Measurements from ENCODE around the gene DYNLRB2.

The DYNLRB2 gene

DNA sequence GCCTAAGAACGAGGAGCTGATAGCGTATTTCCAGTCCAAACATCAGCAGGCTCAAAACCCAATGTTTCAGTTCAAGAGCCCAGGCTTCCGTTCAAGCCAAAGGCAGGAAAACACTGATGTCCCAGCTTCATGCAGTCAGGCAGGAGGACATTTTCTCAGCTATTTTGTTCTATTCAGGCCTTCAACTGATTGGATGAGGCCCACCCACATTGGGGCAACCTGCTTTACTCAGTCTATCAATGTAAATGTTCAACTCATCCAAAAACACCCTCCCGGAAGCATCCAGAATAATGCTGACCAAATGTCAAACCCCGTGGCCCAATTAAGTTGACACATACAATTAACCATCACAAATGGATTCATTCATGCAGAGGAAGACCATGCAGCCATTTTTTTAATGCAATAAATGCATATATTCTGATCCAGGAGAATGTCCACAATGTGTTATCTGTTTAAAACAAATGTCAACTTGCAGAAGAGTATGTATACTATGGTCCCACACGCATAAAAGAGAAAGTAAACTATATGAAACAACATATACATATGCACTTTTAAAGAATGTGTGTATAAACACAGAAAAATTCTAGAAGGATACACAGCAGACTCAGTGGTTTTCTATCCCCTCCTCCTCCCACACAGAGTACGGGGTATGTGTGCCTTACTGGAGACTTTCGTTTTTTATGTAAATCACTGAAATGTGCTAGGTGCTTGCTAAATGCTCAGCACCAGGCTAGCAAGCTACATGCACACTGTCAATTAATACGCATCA is 28.8 kb upstream of the DYNLRB2 start:
- DNase-seq (ENCODE audit: low read depth) = no peak
- no peak overlapping the region for H3K4me3 ChIP-seq (ENCODE audit: low read depth, low read length)
- TF ChIP-seq, protein P1, sequence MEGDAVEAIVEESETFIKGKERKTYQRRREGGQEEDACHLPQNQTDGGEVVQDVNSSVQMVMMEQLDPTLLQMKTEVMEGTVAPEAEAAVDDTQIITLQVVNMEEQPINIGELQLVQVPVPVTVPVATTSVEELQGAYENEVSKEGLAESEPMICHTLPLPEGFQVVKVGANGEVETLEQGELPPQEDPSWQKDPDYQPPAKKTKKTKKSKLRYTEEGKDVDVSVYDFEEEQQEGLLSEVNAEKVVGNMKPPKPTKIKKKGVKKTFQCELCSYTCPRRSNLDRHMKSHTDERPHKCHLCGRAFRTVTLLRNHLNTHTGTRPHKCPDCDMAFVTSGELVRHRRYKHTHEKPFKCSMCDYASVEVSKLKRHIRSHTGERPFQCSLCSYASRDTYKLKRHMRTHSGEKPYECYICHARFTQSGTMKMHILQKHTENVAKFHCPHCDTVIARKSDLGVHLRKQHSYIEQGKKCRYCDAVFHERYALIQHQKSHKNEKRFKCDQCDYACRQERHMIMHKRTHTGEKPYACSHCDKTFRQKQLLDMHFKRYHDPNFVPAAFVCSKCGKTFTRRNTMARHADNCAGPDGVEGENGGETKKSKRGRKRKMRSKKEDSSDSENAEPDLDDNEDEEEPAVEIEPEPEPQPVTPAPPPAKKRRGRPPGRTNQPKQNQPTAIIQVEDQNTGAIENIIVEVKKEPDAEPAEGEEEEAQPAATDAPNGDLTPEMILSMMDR (IDR thresholded peaks at IDR 0.05; ENCODE audit: low read depth, low read length, missing control alignments) = no peak

DNA sequence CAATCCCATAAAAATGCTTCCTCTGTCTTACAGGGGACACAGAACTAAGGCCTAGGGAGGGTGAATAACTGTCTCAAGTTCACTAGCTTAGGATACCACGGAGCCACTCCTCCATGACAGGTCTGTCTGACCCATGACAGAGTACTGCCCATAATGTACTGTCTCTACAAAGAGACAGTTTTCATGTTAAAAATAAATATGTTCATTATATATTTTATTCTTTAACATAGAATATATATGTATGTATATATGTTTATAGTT is 28.3 kb upstream of the DYNLRB2 start:
- DNase-seq (ENCODE audit: low read depth) = no peak
- TF ChIP-seq, protein P1 (IDR thresholded peaks at IDR 0.05; ENCODE audit: low read depth, low read length, missing control alignments) = no peak

DNA sequence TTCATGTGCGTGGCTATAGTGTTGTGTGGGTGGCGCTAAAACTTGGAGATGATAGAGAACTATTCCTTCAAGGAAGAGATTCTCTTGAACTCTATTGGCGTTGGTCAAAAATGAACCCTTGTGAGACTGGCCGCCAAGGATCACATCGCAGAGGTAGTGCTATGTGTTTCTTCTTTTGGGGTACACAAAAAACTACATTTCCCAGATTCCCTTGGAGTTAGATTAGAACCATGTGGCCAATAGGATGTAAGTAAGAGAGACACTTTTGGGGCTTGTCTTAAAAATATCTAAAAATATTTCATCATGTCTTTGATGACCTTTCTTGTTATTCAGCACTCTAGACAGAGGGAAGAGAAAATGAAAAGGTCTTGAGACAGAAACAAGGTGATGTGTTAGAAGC is 25.4 kb upstream of the DYNLRB2 start:
- H3K4me3 ChIP-seq (ENCODE audit: low read depth, low read length) = no peak overlapping the region
- TF ChIP-seq, protein P1 (IDR thresholded peaks at IDR 0.05; ENCODE audit: low read depth, low read length, missing control alignments) = no peak
- no peak for DNase-seq (ENCODE audit: low read depth)

More for the DNA sequence above, 28.3 kb upstream of the DYNLRB2 start:
- no peak overlapping the region for H3K4me3 ChIP-seq (ENCODE audit: low read depth, low read length)

DNA sequence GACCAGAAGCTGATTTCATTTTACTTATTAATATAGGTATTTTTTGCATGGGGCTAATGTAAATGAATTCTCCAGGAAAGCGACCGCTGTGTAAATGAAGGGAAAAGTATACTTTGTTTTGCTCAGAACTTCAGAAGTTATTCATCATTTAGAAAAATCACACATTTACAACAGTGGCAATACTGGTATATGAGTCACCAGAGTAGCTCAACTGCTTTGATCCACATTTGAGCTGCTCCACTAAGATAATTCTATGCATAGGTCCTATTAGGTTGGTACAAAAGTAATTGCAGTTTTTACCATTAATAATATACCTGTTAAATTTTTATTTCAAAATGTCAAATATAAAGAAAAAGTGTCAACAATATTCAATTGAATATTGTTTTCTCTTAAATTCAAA is 22.9 kb upstream of the DYNLRB2 start:
- no peak overlapping the region for H3K4me3 ChIP-seq (ENCODE audit: low read depth, low read length)

DNA sequence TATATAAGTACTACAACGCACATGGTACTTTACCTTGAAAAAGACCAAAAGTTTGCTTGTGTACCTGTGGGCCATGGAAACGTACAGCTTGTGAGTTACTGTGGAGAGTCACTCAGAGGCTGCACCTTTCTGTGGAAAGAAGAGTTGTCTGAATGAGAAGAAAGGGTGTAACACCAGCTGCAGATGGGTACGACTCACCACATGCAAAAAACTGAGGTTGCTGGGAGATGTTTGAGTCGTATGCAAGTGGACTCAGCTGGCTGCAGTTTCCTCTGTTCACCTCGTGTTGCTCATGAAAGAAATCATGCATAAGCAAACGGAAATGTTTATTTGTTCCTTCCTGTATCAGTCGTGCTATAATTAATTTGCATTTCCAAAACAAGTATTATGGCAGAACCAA is 22.4 kb upstream of the DYNLRB2 start:
- DNase-seq (ENCODE audit: low read depth) = peak; percentile 34
- TF ChIP-seq, protein P1 (IDR thresholded peaks at IDR 0.05; ENCODE audit: low read depth, low read length, missing control alignments) = no peak
- no peak overlapping the region for H3K4me3 ChIP-seq (ENCODE audit: low read depth, low read length)

More for the DNA sequence above, 22.9 kb upstream of the DYNLRB2 start:
- DNase-seq (ENCODE audit: low read depth) = no peak
- TF ChIP-seq, protein P1 (IDR thresholded peaks at IDR 0.05; ENCODE audit: low read depth, low read length, missing control alignments) = no peak

DNA sequence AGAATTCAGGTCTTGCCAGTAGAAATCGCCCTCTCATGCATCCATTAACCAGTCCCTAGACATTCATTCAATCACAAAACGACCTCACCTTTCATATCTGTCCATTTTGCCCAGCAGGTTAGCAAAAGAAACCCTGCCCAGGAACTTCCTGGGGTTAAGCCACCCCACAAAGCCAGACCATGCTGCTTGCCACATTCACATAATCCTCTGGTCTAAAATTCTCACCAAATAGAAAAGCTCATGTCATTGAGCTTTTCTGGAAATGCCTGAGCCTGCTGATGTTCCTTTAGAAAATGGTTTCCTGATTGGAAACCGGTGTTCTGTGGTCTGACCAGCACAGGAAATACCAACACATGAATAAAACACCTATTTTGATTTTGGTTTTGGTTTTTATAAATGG is 21.6 kb upstream of the DYNLRB2 start:
- TF ChIP-seq, protein P1 (IDR thresholded peaks at IDR 0.05; ENCODE audit: low read depth, low read length, missing control alignments) = no peak
- no peak overlapping the region for H3K4me3 ChIP-seq (ENCODE audit: low read depth, low read length)
- DNase-seq (ENCODE audit: low read depth) = no peak

DNA sequence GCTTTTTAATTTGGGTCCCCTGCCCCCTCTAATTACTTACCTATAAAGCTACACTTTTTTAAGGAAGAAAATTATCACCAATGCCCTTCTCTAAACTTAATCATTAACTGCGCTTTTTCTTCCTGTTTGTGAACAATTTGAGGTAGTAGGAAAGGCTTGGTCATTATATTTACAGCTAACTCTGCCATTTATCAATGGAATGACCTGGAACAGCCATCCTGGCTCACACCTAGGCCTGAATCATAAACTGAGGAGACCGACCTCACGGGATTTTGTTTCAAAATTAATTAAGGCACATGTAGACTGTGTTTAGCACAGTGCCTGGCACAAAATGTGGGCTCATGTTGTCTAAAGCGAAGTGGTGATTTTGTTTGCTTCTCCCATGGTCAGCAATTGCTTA is 15.4 kb upstream of the DYNLRB2 start:
- TF ChIP-seq, protein P1 (IDR thresholded peaks at IDR 0.05; ENCODE audit: low read depth, low read length, missing control alignments) = no peak
- no peak overlapping the region for H3K4me3 ChIP-seq (ENCODE audit: low read depth, low read length)
- no peak for DNase-seq (ENCODE audit: low read depth)
